ENCODE data around the gene RARB. TPM values are rescaled to one million over a fixed set of nuclear protein-coding genes. Genes with fewer than 3 reads are reported as not detected.

The RARB gene
- total and polyA plus RNA-seq, 8 donors = 1.7 to 28.0 (median 9.0) TPM

DNA sequence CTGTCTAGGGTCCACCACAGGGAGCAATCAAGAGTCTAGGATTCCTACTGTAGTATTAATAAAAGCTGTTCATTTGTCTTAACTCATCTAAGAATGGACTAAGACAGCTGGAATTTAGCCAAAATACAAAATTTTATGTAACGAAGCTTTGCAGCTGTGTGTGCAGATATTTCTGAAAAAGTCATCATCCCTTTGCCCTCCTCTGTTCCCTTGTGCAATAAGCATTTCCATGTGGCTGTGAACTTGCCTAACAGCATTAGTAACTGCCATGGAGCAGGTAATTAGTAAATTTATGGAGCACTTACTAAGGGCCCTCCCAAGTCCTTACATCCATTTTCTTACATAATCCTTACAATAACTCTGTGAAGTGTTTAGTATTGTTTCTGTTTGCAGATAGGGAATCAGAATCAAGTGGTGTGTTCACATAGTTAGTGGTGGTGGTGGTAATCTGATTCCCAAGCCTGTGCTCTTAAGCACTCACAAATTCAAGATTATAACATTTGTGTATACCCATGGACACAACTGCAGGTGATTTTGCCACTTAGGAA lies 114.5 kb downstream of the RARB start:
- no peak overlapping the region for H3K27ac ChIP-seq
- no peak for DNase-seq
- H3K27me3 ChIP-seq = no peaks in the 10 kb centered on the region
- intact Hi-C loops (cut with DNase I; ENCODE audit: low total_unique reads) = no loop called here
- TF ChIP-seq, protein P1, sequence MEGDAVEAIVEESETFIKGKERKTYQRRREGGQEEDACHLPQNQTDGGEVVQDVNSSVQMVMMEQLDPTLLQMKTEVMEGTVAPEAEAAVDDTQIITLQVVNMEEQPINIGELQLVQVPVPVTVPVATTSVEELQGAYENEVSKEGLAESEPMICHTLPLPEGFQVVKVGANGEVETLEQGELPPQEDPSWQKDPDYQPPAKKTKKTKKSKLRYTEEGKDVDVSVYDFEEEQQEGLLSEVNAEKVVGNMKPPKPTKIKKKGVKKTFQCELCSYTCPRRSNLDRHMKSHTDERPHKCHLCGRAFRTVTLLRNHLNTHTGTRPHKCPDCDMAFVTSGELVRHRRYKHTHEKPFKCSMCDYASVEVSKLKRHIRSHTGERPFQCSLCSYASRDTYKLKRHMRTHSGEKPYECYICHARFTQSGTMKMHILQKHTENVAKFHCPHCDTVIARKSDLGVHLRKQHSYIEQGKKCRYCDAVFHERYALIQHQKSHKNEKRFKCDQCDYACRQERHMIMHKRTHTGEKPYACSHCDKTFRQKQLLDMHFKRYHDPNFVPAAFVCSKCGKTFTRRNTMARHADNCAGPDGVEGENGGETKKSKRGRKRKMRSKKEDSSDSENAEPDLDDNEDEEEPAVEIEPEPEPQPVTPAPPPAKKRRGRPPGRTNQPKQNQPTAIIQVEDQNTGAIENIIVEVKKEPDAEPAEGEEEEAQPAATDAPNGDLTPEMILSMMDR (IDR thresholded peaks at IDR 0.05) = no peak
- TF ChIP-seq POLR2AphosphoS5 (IDR thresholded peaks at IDR 0.05) = no peak
- no peak for TF ChIP-seq POLR2A (IDR thresholded peaks at IDR 0.05)
- no peak for TF ChIP-seq EP300 (IDR thresholded peaks at IDR 0.05)
- H3K4me3 ChIP-seq = no peak overlapping the region
- H3K36me3 ChIP-seq = no peaks in the 10 kb centered on the region
- no peaks in the 10 kb centered on the region for H3K4me1 ChIP-seq
- WGBS, 5 donors = 45 to 71% (median 65%) methylated on average over 1 of the region's 1 CpG
- H3K9me3 ChIP-seq = no peaks in the 10 kb centered on the region

DNA sequence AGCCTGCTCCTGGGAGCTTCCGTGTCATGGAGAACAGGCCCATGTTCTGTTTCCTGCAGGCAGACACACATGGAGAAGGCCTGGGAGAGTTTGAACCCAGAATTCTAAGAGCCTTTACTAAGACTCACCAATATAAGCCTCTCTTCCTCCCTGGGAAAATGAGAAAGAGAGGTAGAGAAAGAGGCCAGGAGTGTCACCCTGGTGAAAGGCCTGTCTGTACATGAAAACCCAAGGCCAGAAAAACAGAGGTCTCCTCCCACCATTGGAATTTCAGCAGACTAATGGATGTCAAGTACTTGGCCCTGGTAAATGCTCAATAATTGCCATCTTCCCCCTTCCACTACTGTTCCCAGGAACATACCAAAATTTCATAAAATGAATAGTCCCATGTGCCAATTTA lies 119.0 kb downstream of the RARB start:
- no peak overlapping the region for H3K4me3 ChIP-seq
- no peaks in the 10 kb centered on the region for H3K27me3 ChIP-seq
- DNase-seq = no peak
- H3K27ac ChIP-seq = no peak overlapping the region
- H3K4me1 ChIP-seq = no peaks in the 10 kb centered on the region
- 88 to 100% (median 100%) methylated on average over 1 of the region's 1 CpG for WGBS, 5 donors
- intact Hi-C loops (cut with DNase I; ENCODE audit: low total_unique reads) = no loop called here
- no peaks in the 10 kb centered on the region for H3K9me3 ChIP-seq
- TF ChIP-seq POLR2A (IDR thresholded peaks at IDR 0.05) (no peak), EP300 (IDR thresholded peaks at IDR 0.05) (no peak), POLR2AphosphoS5 (IDR thresholded peaks at IDR 0.05) (no peak)
- TF ChIP-seq, protein P1 (IDR thresholded peaks at IDR 0.05) = no peak
- no peaks in the 10 kb centered on the region for H3K36me3 ChIP-seq

DNA sequence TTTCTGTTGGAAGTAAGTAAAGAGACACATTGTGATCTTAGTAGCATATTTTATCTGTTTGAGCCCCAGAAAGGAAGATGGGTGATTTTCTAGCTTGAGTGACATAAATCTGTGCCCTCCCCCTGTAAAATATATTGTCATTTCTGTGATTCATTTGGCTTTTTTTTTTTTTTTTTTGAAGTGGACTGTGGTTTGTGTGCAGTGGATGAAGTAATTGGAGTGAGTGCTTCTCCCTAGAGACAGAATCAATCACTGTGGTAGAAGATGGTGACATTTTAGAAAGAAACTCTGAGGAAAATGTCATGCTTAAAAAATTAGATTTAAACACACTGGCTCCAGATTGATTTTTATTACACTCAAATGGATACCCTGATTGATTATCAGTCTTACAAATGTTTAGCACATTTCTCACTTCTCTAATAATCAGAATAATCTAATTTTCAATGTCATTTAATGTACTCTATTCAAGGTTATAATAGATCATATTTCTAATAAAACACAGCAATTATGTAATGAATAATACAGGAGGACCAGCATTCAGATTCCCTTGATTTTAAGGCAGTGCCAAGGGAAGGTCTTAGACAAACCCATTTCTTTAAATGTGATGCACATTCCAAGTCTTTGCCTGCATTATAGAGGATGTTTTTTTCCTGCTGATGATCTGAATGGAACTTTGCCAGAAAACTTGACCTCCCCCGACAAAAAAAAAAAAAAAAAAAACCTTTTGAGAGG lies 120.0 kb downstream of the RARB start:
- WGBS, 5 donors = 30 to 51% (median 34%) methylated on average over 1 of the region's 1 CpG
- no peaks in the 10 kb centered on the region for H3K9me3 ChIP-seq
- H3K36me3 ChIP-seq = no peaks in the 10 kb centered on the region
- intact Hi-C loops (cut with DNase I; ENCODE audit: low total_unique reads) = no loop called here
- TF ChIP-seq POLR2A (IDR thresholded peaks at IDR 0.05) = no peak
- no peak for TF ChIP-seq POLR2AphosphoS5 (IDR thresholded peaks at IDR 0.05)
- no peak for TF ChIP-seq EP300 (IDR thresholded peaks at IDR 0.05)
- TF ChIP-seq, protein P1 (IDR thresholded peaks at IDR 0.05) = no peak
- H3K4me3 ChIP-seq = no peak overlapping the region
- DNase-seq = no peak
- no peaks in the 10 kb centered on the region for H3K27me3 ChIP-seq
- no peak overlapping the region for H3K27ac ChIP-seq
- H3K4me1 ChIP-seq = no peaks in the 10 kb centered on the region

DNA sequence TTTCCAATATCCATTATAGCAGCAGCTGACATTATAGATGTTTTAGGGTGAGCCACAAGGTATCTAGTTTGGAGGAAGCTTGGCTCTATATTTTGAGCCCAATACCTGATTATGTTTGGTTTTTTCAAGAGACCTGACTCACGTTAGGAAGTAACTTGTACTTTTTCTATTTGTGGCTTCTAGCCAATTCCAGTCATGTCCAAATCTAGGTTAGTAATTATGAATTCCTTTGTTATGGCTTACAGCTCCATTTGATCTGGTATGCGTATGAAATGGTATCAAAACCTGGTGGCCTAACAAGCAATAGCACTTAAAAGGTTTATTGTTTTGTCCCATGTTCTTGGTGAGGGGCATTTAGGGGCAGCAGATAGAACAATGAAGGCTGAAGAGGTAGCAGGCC lies 120.8 kb downstream of the RARB start:
- no peaks in the 10 kb centered on the region for H3K36me3 ChIP-seq
- H3K9me3 ChIP-seq = no peaks in the 10 kb centered on the region
- no peak overlapping the region for H3K27ac ChIP-seq
- TF ChIP-seq POLR2A (IDR thresholded peaks at IDR 0.05) (no peak), EP300 (IDR thresholded peaks at IDR 0.05) (no peak), POLR2AphosphoS5 (IDR thresholded peaks at IDR 0.05) (no peak)
- TF ChIP-seq, protein P1 (IDR thresholded peaks at IDR 0.05) = no peak
- H3K4me1 ChIP-seq = no peaks in the 10 kb centered on the region
- 44 to 58% (median 48%) methylated on average over 2 of the region's 2 CpGs for WGBS, 5 donors
- no peaks in the 10 kb centered on the region for H3K27me3 ChIP-seq
- intact Hi-C loops (cut with DNase I; ENCODE audit: low total_unique reads) = no loop called here
- DNase-seq = no peak
- H3K4me3 ChIP-seq = no peak overlapping the region

Measured in stomach (tissue), 9 donors.